ENCODE results near the gene SYNC.
A peak's percentile ranks its signal among the peaks of the same experiment; 100 is the strongest.
"Not testable (repeated sequence)": the region's sequence is repeated elsewhere in the genome, so short reads cannot be mapped to it uniquely, and the experiment has no call there.

SYNC gene

DNA sequence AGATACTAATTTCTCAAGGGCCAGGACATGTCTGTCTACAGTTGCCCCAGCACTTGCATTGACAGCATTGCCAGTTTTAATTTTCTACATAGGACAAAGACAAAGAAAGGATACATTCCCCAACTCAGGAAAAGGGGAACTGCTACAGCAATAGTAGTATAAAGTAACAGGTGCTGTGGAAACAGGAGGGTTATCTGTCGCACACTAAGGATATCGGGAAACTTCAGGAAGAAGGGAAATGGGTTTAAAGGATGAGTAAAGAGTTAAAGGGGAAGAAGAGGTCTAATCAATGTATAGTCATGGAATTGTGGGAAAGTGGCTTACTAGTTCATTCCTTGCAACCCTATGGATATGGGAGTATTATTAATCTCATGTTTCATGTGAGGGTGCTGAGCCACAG lies 16.2 kb downstream of the SYNC start:
- no peak for DNase-seq

DNA sequence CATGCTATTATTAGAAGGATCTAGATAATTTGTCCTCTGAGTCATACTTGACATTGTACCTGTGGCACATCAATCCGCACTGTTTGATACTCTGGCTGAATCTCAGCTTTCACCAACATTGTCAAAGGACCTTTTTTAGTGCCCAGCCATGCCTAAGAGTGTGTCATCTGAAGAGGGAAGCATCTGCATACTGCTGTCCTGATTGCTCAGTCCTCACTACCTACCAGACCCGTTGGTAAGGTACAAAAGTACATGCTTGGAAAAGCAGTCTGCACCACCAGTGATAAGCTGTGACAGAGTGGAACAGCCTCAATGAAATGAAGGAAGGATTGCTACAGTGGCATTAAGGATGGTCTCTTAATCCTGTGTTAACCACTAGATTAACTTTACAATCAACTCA lies 17.1 kb downstream of the SYNC start:
- no peak for DNase-seq

DNA sequence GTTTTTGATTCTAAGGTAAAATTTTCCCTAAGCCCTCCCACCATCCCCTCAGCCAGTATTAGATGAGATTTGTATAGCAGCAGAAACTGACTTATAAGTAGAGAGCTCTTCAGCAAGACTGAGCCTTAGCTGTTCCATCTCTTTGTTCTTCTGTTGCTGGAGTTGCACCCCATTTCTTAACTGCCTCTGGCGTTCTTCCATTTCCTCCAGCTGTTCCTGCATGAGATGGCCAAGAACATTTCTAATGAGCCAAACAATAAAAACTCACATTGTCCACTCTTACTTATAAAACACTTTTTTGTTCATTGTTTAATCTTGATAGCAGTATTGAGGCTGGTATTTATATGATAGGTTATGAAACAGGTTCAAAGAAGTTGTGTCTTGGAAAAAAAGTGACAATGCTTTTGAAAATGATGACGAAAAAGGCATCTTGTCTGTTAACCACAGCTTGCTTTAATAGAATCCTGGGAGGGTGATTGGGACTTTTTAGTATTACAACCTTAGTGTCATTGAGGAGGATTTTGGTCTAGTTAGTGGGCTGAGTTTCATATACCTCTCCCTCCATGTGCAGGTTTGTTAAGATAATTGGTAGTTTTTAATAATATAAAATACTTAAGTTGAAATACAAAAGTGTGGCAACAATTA lies 18.3 kb downstream of the SYNC start:
- no peak for DNase-seq

DNA sequence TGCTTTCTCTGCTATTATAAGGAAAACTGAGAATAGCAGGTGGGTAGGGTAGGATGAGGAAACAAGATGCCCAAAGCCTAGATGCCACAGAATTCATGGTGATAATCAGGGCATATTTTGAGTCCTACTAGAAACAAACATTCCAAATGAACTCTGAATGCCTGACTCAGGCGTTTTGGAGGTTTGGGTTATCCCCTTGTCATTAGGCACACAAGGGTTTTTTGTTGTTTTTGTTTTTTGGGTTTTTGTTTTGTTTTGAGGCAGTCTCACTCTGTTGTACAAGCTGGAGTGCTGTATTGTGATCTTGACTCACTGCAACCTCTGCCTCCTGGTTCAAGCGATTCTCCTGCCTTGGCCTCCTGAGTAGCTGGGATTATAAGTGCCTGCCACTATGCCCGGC lies 19.2 kb downstream of the SYNC start:
- no peak for DNase-seq

DNA sequence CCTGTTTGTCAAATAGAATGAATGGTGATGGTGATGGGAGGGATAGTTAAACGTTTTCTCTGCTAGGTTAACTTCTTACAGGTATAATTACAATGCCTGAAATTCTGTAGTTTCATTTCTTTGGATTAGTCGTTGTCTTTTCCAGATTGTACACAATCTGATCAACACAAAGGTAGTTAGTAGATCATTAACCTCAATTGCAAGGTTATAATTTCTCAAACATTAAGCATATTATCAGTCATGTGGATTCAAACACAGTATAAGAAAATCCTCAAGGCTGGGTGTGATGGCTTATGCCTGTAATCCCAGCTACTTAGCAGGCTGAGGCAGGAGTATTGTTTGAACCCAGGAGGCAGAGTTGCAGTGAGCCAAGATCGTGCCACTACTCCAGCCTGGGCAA lies 20.6 kb downstream of the SYNC start:
- no peak for DNase-seq

DNA sequence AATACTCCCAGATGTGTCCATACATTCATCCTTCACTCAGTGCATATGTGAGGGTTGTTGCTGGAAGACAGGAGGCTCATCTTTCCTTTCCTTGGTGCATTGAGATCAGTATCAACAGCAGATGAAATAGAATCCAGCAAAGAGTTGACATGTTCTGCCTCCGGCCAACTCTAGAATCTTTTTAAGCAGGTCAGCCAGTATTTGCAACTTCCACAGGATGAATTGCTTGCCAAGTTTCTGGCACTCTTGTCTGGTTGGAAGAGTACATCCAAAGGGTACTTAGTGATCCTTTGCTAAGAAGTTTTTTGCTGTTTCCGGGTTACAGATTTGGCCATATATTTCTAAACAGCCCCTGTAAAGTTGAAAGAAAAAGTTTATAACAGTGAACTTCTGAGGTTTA lies 21.1 kb downstream of the SYNC start:
- DNase-seq: no peak

DNA sequence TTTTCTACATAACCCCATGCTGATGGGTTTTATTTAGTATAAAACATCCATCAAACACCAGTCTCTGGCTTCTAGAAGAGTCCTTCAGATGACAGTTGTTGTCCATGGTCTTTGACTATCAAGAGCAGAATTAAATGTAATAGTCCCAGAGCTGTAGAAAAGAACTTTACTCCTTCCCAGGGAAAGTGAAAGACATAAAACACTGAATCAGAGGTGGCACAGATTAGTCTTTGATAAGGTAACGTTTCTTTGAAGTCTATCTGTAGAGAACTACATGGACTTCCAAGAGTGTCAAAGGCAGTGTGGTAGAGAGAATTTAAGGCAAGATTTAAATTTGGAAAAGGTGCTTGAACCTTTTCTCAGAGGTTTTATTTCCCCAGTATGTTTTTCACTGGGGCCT lies 21.9 kb downstream of the SYNC start:
- no peak for DNase-seq

DNA sequence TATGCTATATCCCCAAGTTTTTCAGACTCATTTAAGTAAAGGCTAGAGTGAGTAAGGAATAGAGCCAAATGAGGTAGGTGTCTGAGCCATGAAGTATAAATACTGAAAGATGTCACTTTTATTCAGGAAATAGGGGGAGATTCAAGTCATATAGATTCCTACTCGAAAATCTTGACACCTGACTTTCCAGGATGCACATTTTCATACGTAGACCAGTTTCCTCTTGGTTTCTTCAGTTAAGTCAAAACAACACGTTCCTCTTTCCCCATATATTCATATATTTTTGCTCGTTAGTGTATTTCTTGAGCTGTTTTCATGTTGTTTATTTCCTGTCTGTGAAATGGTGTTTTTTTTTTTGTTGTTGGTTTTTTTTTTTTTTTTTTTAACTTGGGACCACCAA lies 22.6 kb downstream of the SYNC start:
- not testable (repeated sequence) for DNase-seq

DNA sequence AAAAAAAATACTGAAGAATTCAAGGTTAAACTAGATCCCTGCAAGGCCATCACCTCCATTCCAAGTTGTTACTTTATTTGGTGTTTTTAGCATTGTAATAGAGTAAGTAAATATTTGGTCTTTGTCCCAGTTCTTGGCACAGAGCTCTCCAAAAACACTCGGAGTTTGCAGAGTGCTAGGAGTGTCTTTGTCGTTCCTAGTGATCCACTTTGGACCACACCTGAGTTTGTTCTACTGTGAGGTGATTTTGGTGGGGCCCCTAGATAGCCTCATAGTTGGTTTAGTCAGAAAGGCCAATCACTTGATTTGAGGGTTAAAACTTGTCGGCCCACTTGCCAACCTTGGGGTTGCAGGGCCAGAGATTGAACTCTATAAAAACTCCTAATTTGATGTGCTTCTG lies 25.6 kb downstream of the SYNC start:
- DNase-seq: no peak

DNA sequence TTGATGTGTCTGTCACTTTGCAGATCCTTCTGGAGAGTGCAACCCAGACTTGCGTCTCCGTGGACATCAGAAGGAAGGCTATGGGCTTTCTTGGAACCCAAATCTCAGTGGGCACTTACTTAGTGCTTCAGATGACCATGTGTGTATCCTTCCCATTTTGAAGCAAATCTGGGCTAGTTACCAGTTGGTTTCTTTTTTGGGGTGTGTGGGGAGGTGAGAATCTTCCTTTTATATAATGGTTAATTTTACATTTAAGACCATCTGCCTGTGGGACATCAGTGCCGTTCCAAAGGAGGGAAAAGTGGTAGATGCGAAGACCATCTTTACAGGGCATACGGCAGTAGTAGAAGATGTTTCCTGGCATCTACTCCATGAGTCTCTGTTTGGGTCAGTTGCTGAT lies 33.9 kb downstream of the SYNC start:
- DNase-seq: not testable (repeated sequence)

DNA sequence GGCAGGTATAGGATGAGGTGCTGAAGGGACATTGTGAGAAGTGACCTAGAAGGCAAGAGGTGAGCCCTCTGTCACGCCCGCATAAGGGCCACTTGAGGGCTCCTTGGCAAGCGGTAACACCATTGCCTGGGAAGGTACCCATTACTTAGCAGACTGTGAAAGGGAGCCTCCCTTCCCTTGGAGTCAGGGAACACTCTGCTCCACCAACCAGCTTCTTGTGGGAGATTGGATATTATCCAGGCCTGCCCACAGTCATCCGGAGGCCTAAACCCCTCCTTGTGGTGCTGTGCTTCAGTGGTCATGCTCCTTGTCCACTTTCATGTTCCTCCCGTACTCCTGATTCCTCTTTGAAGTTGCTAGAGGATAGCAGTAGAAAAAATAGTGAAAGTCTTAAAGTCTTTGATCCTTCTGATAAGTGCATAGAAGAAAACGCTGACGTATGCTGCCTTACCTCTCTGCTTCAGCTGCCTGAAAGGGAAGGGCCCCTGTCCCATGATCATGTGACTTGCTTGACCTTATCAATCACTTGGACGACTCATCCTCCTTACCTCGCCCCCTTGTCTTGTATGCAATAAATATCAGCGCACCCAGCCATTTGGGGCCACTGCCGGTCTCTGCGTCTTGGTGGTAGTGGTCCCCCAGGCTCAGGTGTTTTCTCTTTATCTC lies 35.5 kb downstream of the SYNC start:
- no peak for DNase-seq

DNA sequence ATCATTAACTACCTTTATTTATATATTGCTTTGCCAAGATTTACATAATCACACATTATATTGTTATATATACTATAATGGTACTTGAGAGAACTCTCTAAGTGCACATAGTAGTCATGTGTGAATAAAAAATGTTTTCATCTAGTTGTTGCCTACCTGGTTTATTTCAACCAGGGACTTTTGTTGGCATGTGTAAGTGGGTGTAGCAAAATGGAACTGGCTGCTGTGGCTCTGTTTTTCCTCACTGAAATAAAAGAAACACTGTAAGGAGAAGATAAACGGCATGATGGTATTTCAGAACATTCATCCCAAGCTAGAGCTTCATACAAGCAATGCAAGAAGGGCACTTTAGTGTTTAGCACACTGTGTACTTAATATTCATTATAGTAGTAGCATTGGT lies 36.7 kb downstream of the SYNC start:
- DNase-seq: no peak

DNA sequence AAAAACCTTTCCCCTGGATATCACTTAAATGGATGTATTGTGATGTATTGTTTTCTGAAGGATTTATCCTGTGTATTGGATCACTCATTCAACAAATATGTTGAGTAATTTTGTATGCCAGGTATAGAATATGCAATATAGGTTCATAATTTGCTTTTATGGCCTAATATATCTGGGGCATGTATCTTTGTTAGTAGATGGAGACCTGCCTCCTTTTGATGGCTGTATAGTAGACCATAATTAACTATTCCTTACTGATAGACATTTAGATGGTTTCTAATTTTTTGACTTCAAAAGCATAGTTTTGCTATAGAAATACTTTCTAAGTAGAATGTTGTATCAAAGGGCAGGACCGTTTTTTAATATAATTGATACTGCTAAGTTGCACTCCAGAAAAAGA lies 43.0 kb downstream of the SYNC start:
- DNase-seq: no peak

DNA sequence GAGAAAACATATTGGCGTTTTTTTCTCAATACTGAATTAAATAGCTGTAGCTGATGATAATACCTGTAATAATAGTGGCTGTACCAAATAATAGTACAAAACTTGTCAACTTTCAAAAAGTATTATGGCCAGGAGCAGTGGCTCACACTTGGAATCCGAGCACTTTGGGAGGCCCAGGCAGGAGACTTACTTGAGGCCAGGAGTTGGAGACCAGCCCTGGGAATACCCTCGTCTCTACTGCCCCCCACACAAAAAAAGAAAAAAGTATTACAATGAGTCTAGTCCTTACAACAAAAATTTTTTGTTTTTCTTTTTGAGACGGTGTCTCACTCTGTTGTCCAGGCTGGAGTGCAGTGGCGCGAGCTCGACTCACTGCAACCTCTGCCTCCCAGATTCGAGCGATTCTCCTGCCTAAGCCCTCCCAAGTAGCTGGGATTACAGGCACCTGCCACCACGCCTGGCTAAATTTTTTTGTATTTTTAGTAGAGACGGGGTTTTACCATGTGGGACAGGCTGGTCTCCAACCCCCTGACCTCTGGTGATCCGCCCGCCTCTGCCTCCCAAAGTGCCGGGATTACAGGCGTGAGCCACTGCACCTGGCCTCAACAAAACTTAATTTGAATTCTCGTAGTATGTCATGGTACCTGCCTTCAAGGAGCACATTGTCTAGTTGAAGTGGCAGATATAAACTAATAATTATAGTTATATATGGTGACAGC lies 50.2 kb downstream of the SYNC start:
- no peak for DNase-seq

DNA sequence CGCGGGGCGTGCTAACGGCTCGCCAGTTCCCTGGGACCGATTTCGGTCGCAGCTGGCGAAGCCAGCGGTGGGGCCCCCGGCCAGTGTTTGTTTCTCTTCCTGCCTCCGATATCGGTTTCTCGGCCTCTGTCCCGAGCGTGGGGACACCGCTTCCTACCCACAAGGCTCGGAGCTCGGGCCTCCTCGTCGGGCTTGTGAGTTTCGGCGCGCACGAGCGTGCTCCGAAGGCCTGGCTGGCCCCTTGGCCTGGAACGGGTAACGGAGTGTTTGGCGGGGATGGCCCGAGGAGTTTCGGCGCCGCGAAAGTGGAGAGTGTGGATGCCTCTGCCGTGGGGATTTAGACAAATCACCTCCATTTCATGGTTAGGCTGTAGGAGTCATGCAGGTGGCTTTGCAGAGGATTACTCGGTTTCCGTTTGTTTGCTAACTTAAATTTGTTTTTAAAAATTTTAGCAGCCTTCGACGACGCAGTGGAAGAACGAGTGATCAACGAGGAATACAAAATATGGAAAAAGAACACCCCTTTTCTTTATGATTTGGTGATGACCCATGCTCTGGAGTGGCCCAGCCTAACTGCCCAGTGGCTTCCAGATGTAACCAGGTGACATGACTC lies 51.0 kb downstream of the SYNC start:
- DNase-seq: no peak

DNA sequence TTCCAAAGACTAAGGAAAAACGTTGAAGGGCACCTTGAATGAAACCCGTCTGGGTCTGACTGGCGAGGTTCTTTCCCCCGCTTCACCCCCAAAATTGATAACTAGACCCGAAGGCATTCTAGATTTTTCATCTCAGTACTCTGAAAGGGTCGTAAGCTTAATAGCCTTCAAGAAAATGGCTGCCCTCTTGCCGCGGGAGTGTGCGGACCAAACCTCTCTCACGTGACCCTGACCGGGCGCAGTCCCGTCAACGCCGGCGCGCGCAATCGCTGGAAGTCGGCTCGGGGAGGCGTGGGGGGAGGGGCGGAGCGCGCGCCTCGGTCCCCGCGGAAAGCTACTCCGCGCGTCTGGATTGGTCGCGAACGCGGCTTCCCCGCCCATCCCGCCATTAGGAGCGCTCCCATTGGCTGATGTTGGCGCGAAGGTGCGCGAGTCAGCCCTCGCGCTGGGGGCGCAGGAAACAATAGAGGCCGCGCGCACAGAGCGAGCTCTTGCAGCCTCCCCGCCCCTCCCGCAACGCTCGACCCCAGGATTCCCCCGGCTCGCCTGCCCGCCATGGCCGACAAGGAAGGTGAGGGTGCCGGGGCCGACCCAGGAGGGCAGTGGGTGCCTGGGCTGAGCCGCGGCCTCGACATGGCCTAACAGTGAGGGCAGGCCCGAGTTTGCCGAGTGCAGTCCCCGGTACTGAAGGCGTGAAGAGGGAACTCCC lies 51.7 kb downstream of the SYNC start, which contains the start of gene RBBP4:
RBBP4 (plus strand) TSS at position 457 of the 709 bp plus-strand sequence; CDS start at position 556, 99 bp downstream.
- peak; percentile 99 for DNase-seq

DNA sequence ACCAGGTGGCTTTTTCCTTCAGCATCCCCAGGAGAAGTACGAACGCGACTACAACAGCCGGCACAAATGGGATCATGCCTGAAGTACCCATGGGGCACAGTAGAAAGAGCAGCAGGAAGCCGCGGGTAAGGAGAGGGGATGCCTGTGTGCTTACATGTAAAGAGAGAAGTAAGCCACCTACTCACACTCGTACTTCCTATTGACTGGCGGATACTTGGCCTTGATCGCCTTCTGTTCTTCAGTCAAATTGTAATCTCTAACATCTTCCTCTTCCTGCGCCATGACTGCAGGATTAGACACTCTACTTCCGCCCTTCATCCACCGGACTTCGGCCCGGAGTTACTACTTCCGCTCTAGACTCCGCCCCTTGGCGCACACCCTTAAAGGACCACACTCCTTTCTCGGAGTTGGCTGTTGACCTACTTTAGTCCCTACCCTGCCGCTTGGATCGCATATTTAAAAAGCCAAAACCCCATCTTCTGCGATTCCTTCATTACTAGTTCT lies 52.3 kb downstream of the SYNC start, which contains the start of gene ZBTB8OS:
ZBTB8OS (minus strand) TSS at position 303 of the 504 bp plus-strand sequence; CDS start at position 282, 21 bp downstream.
- DNase-seq: peak; percentile 89

DNA sequence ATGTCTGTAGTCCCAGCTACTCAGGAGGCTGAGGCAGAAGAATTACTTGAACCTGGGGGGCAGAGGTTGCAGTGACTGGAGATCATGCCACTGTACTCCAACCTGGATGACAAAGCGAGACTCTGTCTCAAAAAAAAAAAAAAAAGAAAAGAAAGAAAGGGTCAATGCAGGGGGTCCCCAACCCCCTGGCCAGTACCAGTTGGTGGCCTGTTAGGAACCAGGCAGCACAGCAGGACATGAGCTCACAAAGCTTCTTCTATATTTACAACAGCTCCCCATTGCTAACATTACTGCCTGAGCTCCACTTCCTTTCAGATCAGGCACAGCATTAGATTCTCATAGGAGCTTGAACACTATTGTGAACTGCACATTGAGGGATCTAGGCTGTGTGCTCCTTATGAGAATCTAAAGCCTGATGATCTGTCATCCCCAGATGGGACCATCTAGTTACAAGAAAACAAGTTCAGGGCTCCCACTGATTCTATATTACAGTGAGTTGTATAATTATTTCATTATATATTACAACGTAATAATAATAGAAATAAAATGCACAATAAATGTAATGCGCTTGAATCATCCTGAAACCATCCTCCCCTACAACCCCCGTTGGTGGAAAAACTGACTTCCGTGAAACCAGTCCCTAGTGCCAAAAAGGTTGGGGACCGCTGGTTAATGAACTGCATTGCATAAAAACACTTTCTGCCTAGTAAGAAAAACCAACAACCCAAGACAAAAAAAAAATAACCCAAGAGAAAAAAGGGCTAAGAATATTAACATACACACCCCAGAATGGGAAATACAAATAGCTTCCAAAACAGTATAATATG lies 55.0 kb downstream of the SYNC start:
- peak; percentile 39 for DNase-seq

DNA sequence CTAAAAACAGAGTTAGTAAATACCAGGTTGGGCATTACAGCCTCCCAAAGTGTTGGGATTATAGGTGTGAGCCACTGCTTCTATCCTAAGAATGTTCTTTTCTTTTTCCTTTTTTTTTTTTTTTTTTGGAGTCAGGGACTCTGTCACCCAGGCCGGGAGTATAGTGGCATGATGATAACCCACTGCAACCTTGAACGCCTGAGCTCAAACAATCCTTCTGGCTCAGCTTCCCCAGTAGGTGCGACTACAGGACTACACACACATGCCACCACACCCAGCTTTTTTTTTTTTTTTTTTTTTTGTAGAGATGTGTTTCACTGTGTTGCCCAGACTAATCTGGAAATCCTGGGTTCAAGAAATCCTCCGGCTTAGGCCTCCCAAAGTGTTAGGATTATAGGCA lies 58.1 kb downstream of the SYNC start:
- no peak for DNase-seq

DNA sequence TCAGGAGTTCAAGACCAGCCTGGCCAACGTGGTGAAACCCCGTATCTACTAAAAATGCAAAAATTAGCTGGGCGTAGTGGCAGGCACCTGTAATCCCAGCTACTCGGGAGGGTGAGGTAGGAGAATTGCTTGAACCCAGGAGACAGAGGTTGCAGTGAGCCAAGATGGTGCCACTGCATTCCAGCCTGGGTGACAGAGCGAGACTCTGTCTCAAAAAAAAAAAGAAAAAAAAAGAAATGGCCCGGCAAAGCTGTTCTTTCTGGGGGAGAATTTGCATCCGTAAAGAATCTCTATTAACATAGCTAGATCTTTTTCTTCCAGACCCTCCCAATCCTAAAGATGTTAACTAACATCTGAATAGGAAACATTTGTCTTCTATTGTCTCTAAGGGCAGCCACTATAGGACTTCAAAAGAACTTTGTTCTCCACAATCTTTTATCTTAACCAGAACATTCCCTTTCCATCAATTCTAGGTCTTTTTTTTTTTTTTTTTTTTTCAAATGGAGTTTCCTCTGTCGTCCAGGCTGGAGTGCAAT lies 60.2 kb downstream of the SYNC start:
- DNase-seq: not testable (repeated sequence)

DNA sequence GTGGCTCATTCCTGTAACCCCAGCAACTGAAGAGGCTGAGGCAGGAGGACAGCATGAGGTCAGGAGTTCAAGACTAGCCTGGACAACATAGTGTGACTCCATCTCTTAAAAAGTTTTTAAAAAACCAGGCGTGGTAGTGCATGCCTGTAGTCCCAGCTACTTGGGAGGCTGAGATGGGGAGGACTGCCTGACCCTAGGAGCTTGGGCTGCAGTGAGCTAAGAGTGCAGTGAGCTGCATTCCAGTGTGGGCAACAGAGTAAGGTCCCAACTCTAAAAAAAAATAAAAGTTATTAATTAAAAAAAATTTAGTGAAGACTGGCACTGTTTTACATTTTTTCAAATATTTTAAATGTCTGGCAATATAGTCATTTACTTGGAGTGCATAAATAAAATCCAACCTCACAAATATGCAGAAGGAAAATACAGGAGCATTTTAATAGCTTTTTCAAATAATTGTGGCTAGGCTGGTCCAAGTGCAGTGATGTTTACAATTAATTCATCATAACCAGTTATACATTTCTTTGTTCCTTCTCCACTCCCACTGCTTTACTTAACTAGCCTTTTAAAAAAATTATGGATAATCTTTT lies 63.0 kb downstream of the SYNC start:
- no peak for DNase-seq

All from activated naive CD4-positive, alpha-beta T cell treated with Interleukin-2 at 50 U/mL for 16 hours (primary cell).